ENCODE measurements around the gene NIP7. TPM values are rescaled to one million over a fixed set of nuclear protein-coding genes. Genes with fewer than 3 reads are reported as not detected.

The NIP7 gene
- total RNA-seq, 1 donor from 2014 or later, result 22.9 TPM

- Mint-ChIP-seq H3K4me1 (ENCODE audit: low read depth) (no peaks in the 10 kb centered on the region), H3K27ac (no peak overlapping the region), H3K36me3 (ENCODE audit: insufficient read depth) (peaks cover 20% of the 10 kb centered on the region), H3K4me3 (ENCODE audit: low read depth) (no peak overlapping the region), H3K27me3 (no peaks in the 10 kb centered on the region), H3K9me3 (ENCODE audit: low read depth) (no peaks in the 10 kb centered on the region)
- TF ChIP-seq CTCF (IDR thresholded peaks at IDR 0.05; ENCODE audit: unreplicated experiment), result no peak
- DNase-seq (ENCODE audit: low spot score, unreplicated experiment), result no peak
These were observed 23.7 kb downstream of the NIP7 start for GRCh38 chr16:69363281-69363717.

- Mint-ChIP-seq H3K9me3 (ENCODE audit: low read depth) (no peaks in the 10 kb centered on the region), H3K27ac (no peak overlapping the region), H3K4me3 (ENCODE audit: low read depth) (no peak overlapping the region), H3K27me3 (no peaks in the 10 kb centered on the region), H3K36me3 (ENCODE audit: insufficient read depth) (peaks cover 22% of the 10 kb centered on the region), H3K4me1 (ENCODE audit: low read depth) (no peaks in the 10 kb centered on the region)
- no peak for DNase-seq (ENCODE audit: low spot score, unreplicated experiment)
- TF ChIP-seq CTCF (IDR thresholded peaks at IDR 0.05; ENCODE audit: unreplicated experiment), result no peak
These were observed 24.5 kb downstream of the NIP7 start for GRCh38 chr16:69364088-69364487.

- Mint-ChIP-seq H3K4me3 (ENCODE audit: low read depth) (no peak overlapping the region), H3K27me3 (no peaks in the 10 kb centered on the region), H3K9me3 (ENCODE audit: low read depth) (no peaks in the 10 kb centered on the region), H3K4me1 (ENCODE audit: low read depth) (no peaks in the 10 kb centered on the region), H3K36me3 (ENCODE audit: insufficient read depth) (peaks cover 31% of the 10 kb centered on the region), H3K27ac (no peak overlapping the region)
- DNase-seq (ENCODE audit: low spot score, unreplicated experiment), result no peak
- no peak for TF ChIP-seq CTCF (IDR thresholded peaks at IDR 0.05; ENCODE audit: unreplicated experiment)
These were observed 26.3 kb downstream of the NIP7 start for GRCh38 chr16:69365901-69366300.

- H3K27me3 Mint-ChIP-seq, result no peaks in the 10 kb centered on the region
- no peaks in the 10 kb centered on the region for H3K9me3 Mint-ChIP-seq (ENCODE audit: low read depth)
- H3K36me3 Mint-ChIP-seq (ENCODE audit: insufficient read depth), result peaks cover 31% of the 10 kb centered on the region
- DNase-seq (ENCODE audit: low spot score, unreplicated experiment), result no peak
- no peak overlapping the region for H3K27ac Mint-ChIP-seq
- H3K4me1 Mint-ChIP-seq (ENCODE audit: low read depth), result no peaks in the 10 kb centered on the region
- no peak overlapping the region for H3K4me3 Mint-ChIP-seq (ENCODE audit: low read depth)
- TF ChIP-seq CTCF (IDR thresholded peaks at IDR 0.05; ENCODE audit: unreplicated experiment), result no peak
These were observed 26.9 kb downstream of the NIP7 start for GRCh38 chr16:69366431-69366830.

- no peak for DNase-seq (ENCODE audit: low spot score, unreplicated experiment)
- H3K27ac Mint-ChIP-seq, result no peak overlapping the region
- peaks cover 30% of the 10 kb centered on the region for H3K36me3 Mint-ChIP-seq (ENCODE audit: insufficient read depth)
- H3K27me3 Mint-ChIP-seq, result no peaks in the 10 kb centered on the region
- peaks cover under 1% of the 10 kb centered on the region for H3K4me1 Mint-ChIP-seq (ENCODE audit: low read depth)
- no peak for TF ChIP-seq CTCF (IDR thresholded peaks at IDR 0.05; ENCODE audit: unreplicated experiment)
- no peak overlapping the region for H3K4me3 Mint-ChIP-seq (ENCODE audit: low read depth)
- H3K9me3 Mint-ChIP-seq (ENCODE audit: low read depth), result no peaks in the 10 kb centered on the region
These were observed 28.4 kb downstream of the NIP7 start for GRCh38 chr16:69367980-69368379.
